AG09309 (cell line): ENCODE results near the gene SMTN.

Experiments
- DNase-seq: peaks from one replicate; pipeline ENCODE4 v3.0.0-alpha.2; 2010; ENCODE audit warnings: low read depth
- H3K4me3 ChIP-seq: 2 replicates; pipeline ENCODE4 v1.5.1; 2011; ENCODE audit warnings: mild to moderate bottlenecking, low read depth, low read length, moderate library complexity; ENCODE audit not compliant: control insufficient read depth
- TF ChIP-seq, protein P1 (sequence below): IDR thresholded peaks from 2 replicates; pipeline ENCODE4 v1.5.1; 2011; ENCODE audit warnings: mild to moderate bottlenecking, low read depth, low read length, inconsistent platforms; ENCODE audit not compliant: insufficient read depth, control insufficient read depth; ENCODE audit errors: missing control alignments

Gene SMTN

DNA sequence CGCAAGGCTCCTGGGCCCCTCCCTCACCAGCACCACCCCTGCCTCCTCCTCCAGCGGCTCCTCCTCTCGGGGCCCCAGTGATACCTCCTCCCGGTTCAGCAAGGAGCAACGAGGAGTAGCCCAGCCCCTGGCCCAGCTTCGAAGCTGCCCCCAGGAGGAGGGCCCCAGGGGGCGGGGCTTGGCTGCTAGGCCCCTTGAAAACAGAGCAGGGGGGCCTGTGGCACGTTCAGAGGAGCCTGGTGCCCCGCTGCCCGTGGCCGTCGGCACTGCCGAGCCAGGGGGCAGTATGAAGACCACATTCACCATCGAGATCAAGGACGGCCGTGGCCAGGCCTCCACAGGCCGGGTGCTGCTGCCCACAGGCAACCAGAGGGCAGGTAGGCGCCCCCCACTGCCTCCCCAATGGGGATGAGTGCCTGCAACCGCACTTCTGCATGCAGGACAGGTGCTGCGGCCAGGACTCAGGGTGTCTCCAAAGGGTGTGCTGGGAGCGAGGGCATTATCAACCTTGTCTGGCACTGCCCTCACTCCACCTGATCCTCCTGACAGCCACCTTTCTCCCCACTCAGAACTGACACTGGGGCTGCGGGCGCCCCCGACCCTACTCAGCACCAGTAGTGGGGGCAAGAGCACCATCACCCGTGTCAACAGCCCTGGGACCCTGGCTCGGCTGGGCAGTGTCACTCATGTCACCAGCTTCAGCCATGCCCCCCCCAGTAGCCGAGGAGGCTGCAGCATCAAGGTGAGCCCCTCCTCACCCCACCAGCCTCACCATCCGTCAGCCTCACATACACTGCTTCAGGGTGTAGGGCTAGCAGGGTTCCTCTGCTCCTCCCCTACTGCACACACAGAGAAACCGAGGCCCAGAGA is 10.2 kb downstream of the SMTN start:
- TF ChIP-seq, protein P1, sequence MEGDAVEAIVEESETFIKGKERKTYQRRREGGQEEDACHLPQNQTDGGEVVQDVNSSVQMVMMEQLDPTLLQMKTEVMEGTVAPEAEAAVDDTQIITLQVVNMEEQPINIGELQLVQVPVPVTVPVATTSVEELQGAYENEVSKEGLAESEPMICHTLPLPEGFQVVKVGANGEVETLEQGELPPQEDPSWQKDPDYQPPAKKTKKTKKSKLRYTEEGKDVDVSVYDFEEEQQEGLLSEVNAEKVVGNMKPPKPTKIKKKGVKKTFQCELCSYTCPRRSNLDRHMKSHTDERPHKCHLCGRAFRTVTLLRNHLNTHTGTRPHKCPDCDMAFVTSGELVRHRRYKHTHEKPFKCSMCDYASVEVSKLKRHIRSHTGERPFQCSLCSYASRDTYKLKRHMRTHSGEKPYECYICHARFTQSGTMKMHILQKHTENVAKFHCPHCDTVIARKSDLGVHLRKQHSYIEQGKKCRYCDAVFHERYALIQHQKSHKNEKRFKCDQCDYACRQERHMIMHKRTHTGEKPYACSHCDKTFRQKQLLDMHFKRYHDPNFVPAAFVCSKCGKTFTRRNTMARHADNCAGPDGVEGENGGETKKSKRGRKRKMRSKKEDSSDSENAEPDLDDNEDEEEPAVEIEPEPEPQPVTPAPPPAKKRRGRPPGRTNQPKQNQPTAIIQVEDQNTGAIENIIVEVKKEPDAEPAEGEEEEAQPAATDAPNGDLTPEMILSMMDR: no peak
- no peak overlapping the region for H3K4me3 ChIP-seq
- DNase-seq: no peak

DNA sequence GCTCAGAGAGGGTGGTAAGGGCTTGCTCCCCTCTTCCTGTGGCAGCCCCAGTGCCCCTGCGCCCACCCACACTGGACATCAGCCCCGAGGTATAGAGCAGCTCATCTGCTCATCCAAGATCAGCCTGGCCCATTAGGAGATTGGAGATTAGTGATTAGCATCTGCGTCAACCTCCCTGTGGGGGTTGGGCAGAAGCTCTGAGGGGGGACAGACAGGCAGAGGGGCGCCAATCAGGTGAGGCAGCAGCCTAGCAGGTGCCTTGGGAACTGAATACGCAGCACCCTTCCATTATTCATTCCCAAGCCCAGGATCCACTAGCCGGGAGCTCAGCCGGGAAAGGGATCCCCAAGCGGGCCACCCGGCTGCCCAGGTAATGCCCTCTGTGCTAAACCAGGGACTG is 11.0 kb downstream of the SMTN start:
- TF ChIP-seq, protein P1: no peak
- no peak for DNase-seq
- H3K4me3 ChIP-seq: no peak overlapping the region

DNA sequence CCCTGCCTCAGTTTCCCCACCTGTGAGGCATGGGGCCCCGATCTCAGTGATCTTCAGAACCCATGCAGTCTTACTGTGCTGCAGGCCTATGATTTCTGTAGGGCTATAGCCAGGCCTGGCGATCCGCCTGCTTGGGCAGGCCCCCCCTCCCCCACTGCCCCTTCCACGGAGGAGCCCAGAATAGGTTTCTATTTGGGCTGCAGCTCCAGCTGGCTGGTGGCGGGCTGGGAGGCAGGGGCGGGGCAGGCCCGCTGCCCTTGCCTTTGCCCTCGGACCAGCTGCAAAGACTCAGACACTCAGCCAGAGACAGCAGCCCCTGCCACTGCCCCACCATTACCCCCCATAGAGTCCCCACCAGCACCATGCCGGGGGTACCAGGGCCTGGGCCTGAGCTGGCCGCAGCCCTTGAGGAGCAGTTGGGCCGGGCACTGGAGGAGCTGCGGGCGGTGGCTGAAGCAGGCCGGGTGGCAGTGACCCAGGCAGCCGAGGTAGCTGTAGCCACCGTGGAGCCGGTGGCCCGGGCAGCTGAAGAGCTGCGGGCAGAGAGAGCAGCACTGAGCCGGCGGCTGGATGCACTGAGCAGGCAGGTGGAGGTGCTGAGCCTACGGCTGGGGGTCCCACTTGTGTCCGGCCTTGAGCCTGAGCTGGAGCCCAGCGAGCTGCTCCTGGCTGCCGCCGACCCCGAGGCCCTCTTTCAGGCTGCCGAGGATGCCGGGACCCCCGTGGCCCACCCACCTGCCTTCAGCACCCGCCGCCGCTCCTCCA is 12.2 kb downstream of the SMTN start:
- no peak overlapping the region for H3K4me3 ChIP-seq
- no peak for DNase-seq
- TF ChIP-seq, protein P1: no peak

DNA sequence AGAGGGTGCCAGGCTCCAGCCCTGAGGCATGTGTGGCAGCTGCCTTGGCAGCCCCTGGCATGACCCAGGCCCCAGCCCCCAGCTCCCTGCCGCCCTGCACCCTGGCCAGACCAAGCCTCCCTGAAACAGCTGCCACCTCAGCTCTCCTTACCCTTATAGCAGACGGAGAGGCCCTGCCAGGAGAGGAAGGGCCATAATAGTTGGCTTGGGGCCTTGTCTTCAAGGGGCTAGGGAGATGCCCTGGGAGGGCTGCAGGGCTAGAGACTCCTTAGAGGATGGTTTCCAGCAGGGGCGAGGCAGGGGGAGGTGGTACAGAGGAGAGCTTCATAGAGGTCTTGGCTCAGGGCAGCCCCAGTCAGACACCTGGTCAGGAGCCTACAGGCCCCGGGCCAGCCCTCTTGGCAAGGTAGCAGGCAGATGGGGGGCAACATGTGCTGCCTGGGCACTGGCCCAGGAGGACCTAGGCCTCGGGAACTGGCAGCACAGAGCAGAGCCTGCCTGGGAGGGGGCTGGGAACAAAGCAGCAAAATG is 13.0 kb downstream of the SMTN start:
- TF ChIP-seq, protein P1: no peak
- no peak overlapping the region for H3K4me3 ChIP-seq
- no peak for DNase-seq

DNA sequence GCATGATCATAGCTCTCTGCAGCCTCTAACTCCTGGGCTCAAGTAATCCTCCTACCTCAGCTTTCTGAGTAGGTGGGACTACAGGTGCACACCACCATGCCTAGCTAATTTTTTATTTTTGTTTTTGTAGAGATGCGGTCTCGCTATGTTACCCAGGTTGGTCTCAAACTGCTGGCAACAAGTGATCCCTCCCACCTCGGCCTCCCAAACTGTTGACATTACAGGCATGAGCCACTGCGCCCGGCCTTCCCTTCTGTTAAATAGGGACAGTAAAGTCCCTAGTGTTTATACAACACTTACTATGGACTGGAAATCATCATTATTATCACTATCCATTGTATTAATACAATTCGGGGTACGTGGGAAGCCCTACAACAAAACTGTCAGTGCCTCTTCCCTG is 13.6 kb downstream of the SMTN start:
- H3K4me3 ChIP-seq: no peak overlapping the region
- no peak for DNase-seq
- TF ChIP-seq, protein P1: no peak

DNA sequence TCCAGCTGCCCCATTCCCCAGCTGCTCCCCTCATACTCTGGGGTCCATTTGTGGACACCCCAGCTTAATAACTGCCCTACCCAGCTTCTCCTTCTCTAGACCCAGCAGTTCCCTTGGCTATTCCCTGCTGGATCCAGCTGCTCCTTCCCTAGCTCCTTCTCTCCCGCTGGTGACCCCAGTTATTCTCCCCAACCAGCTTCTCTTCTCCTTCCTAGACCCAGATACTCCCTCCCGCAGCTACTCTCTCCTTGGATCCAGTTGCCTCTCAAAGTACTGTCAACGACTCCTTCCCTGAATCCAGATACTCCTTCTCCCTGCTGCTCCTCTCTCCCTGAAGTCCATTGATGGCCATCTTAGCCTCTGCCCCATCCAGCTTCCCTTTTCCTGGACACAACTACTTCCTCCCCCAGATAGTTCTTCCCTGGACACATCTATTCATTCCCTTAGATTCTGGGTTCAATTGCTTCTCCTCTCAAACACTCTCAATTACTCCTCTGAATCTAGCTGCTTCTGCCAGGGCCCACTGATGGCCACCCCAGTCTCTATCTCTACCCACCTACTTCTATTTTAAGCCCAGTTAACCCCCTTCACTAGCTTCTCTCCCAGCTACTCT is 14.6 kb downstream of the SMTN start:
- no peak for DNase-seq
- TF ChIP-seq, protein P1: no peak
- H3K4me3 ChIP-seq: no peak overlapping the region
